Psoas muscle (tissue), 8 donors: Measurements from ENCODE around the gene KIF16B. TPM values are rescaled to one million over a fixed set of nuclear protein-coding genes. Genes with fewer than 3 reads are reported as not detected.

Source experiments
- ATAC-seq, 4 donors: fragments of 200-7000 bp; cut with Tn5 transposase; one replicate each; pipeline ENCODE4 v1.9.1; 2020; ENCODE audit warnings: moderate library complexity in 3 of 4, mild to moderate bottlenecking in 2 of 4
- DNase-seq, 2 donors: peaks; one replicate each; pipeline ENCODE4 v3.0.0-alpha.2; 2020
- H3K27ac ChIP-seq: fragments of 200-600 bp; one replicate; pipeline ENCODE4 v1.8.0; 2022
- H3K27me3 ChIP-seq, 3 donors: fragments of 200-600 bp in 1 of 3; one replicate each; pipeline versions ENCODE4 v1.6.1 to v1.8.0; 2013 to 2022; ENCODE audit warnings: low read length in 2 of 3, mild to moderate bottlenecking in 2 of 3, moderate library complexity in 1 of 3; ENCODE audit not compliant: insufficient read depth in 3 of 3
- H3K36me3 ChIP-seq, 2 donors: fragments of 200-600 bp in 1 of 2; one replicate each; pipeline versions ENCODE4 v1.6.1 to v1.8.0; 2013 to 2022; ENCODE audit warnings: low read depth in 1 of 2, mild to moderate bottlenecking in 1 of 2, moderate library complexity in 1 of 2; ENCODE audit not compliant: insufficient read depth in 1 of 2
- H3K4me1 ChIP-seq: fragments of 200-600 bp; one replicate; pipeline ENCODE4 v1.8.0; 2022
- H3K4me3 ChIP-seq: fragments of 200-600 bp; one replicate; pipeline ENCODE4 v1.8.0; 2022; ENCODE audit warnings: mild to moderate bottlenecking
- H3K9me3 ChIP-seq: fragments of 200-600 bp; one replicate; pipeline ENCODE4 v1.8.0; 2022
- WGBS, 3 donors: extraction: QIAGEN DNeasy Blood & Tissue Kit; methylation state at CpG; one replicate each; pipeline versions ENCODE4 v1.1.6 to v1.1.7; 2013; 5-methylcytosine and 5-hydroxymethylcytosine counted together
- intact Hi-C, 2 donors: fragments of 100-400 bp; cut with DNase I; formaldehyde crosslinking; loops; one replicate each; pipeline versions ENCODE4 v1.11.0 to v1.14.2; 2022
- polyA plus RNA-seq, 3 donors: library from polyadenylated mRNA; stranded (reverse); fragments of 200-250 nt; gene quantifications; one replicate each; pipeline ENCODE4 v1.2.3, GENCODE V29; 2013
- total RNA-seq, 4 donors: library from RNA; stranded (reverse); fragmentation: NEBNext Ultra II Directional in 2 of 4; extraction: Animal tissue kit (Norgen Biotek cat#: 25700) in 2 of 4; gene quantifications; one replicate each; pipeline versions ENCODE4 v1.2.1 to v1.2.4, GENCODE V29; 2021 to 2023
- TF ChIP-seq, protein P1 (sequence below): fragments of 200-600 bp; IDR thresholded peaks from one replicate; pipeline ENCODE4 v1.8.0; 2022; ENCODE audit warnings: antibody characterized with exemption
- donor health status: healthy with polysubstance abuse.
- donor health status: DM: no; HTN: no; CAD: no; lungs with moderate emphysema.
- donor health status: Bipolar disorder and iron deficiency.
- donor health status: healthy.
- donor health status: DM: yes; HTN: yes; CAD: no.
- donor health status: DM: no; HTN: no; CAD: no.
- donor health status: DM: no; HTN: no; CAD: no.
- donor health status: DM: yes; HTN: yes; CAD: no.

Gene KIF16B
- total and polyA plus RNA-seq, 7 donors, result 18.1 to 30.6 (median 24.1) TPM

DNA sequence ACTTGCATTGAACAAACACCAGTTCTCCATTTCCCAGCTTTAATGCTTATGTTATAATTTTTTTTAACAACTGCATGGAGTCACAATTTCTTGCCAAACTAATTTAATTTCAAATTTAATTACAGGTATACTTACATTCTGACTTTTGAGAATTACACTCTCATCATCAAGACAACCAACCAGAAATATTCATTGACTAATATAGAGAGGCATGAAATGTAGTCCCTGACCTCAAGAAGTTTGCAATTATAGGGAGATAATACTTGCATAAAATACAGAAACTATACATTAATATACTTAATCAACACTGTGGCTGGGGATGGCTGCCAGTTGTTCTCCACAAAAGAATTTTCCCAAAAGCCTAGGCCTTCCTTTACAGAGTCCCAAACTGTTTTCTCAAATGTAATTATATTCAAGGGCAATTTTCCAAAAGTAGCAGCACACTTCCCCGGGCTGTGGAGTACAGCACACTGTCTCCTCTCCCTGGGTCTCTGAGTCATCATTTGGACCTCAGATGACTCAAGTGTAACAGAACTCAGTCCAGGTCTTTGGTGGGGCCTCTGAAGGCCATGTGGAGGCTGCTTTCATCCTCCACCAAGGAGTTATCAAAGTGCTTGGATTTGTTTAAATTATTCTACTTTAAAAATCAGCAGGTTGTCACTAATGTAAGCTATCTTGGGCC lies 114.1 kb downstream of the KIF16B start:
- Histone ChIP-seq H3K36me3 (no peaks in the 10 kb centered on the region), H3K4me3 (no peak overlapping the region), H3K27ac (no peak overlapping the region), H3K4me1 (peaks cover 26% of the 10 kb centered on the region), H3K27me3 (no peaks in the 10 kb centered on the region), H3K9me3 (no peaks in the 10 kb centered on the region)
- ATAC-seq, result peak; percentile 95 to 100 (median 100)
- 0 to 4% (median 3%) methylated on average over 1 of the region's 1 CpG for WGBS, 3 donors
- TF ChIP-seq, protein P1, sequence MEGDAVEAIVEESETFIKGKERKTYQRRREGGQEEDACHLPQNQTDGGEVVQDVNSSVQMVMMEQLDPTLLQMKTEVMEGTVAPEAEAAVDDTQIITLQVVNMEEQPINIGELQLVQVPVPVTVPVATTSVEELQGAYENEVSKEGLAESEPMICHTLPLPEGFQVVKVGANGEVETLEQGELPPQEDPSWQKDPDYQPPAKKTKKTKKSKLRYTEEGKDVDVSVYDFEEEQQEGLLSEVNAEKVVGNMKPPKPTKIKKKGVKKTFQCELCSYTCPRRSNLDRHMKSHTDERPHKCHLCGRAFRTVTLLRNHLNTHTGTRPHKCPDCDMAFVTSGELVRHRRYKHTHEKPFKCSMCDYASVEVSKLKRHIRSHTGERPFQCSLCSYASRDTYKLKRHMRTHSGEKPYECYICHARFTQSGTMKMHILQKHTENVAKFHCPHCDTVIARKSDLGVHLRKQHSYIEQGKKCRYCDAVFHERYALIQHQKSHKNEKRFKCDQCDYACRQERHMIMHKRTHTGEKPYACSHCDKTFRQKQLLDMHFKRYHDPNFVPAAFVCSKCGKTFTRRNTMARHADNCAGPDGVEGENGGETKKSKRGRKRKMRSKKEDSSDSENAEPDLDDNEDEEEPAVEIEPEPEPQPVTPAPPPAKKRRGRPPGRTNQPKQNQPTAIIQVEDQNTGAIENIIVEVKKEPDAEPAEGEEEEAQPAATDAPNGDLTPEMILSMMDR, result no peak
- intact Hi-C loops, result no loop called here
- DNase-seq, result peak; percentile 22 to 56

- H3K27me3 ChIP-seq, result no peaks in the 10 kb centered on the region
- DNase-seq (no peak), ATAC-seq (no peak)
- no peak overlapping the region for H3K27ac ChIP-seq
- H3K4me1 ChIP-seq, result peaks cover 26% of the 10 kb centered on the region
- no peaks in the 10 kb centered on the region for H3K36me3 ChIP-seq
- intact Hi-C loops, result no loop called here
- H3K9me3 ChIP-seq, result no peaks in the 10 kb centered on the region
- TF ChIP-seq, protein P1, result no peak
- H3K4me3 ChIP-seq, result no peak overlapping the region
- 66 to 81% (median 68%) methylated on average over 5 of the region's 5 CpGs for WGBS, 3 donors
Measured at GRCh38 chr20:16457514-16457913, 115.7 kb downstream of the KIF16B start.

DNA sequence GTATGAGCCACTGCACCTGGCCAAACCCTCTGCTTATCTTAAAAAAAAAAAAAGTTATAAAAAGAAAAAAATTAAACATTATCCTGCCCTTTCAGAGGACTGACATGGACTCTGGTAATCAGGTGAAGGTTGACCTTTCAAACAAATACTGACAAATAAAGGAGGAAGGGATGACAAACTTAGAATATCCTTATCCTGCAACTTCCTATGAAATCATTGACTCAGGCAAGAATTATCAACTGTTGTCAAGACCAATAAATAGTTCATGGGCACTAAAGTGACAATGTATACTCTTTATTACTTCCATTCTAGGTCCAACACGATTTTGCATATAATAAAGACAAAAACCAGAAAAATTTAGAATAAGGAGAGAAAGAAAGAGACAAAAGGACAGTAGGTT lies 117.9 kb downstream of the KIF16B start:
- Histone ChIP-seq H3K4me3 (no peak overlapping the region), H3K27ac (no peak overlapping the region), H3K27me3 (no peaks in the 10 kb centered on the region), H3K9me3 (no peaks in the 10 kb centered on the region), H3K36me3 (no peaks in the 10 kb centered on the region), H3K4me1 (peaks cover 24% of the 10 kb centered on the region)
- TF ChIP-seq, protein P1, result no peak
- WGBS, 3 donors, result 93 to 96% (median 95%) methylated on average over 1 of the region's 1 CpG
- intact Hi-C loops, result no loop called here
- ATAC-seq, result no peak
- DNase-seq, result no peak

DNA sequence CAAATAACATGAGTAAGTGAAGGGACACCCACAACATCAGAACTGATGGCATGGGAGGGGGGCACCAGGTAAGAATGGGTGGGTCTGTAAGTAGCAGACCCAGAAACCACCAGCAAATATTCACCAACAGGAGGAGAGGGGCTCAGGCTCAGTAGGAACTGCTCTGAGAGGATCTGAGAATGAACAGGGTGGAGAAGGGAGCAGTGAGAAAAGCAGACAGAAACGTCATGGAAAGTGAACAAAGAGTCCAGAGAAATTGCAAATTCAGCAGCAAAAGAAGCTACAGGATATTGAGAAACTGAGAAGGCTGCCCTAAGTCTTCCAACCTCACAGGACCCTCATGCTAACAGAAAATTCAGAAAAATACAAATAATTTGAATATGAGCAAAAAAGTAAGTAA lies 121.3 kb downstream of the KIF16B start:
- H3K27me3 ChIP-seq, result no peaks in the 10 kb centered on the region
- H3K4me3 ChIP-seq, result no peak overlapping the region
- 62 to 80% (median 70%) methylated on average over 1 of the region's 1 CpG for WGBS, 3 donors
- no peak for DNase-seq
- no peaks in the 10 kb centered on the region for H3K4me1 ChIP-seq
- no peak overlapping the region for H3K27ac ChIP-seq
- TF ChIP-seq, protein P1, result no peak
- no peaks in the 10 kb centered on the region for H3K9me3 ChIP-seq
- intact Hi-C loops, result no loop called here
- H3K36me3 ChIP-seq, result no peaks in the 10 kb centered on the region
- no peak for ATAC-seq

- TF ChIP-seq, protein P1, result no peak
- H3K9me3 ChIP-seq, result no peaks in the 10 kb centered on the region
- intact Hi-C loops, result no loop called here
- ATAC-seq (no peak), DNase-seq (no peak)
- peaks cover 3% of the 10 kb centered on the region for H3K4me1 ChIP-seq
- no peak overlapping the region for H3K27ac ChIP-seq
- WGBS, 3 donors, result 58 to 77% (median 76%) methylated on average over 8 of the region's 8 CpGs
- H3K4me3 ChIP-seq, result no peak overlapping the region
- no peaks in the 10 kb centered on the region for H3K36me3 ChIP-seq
- no peaks in the 10 kb centered on the region for H3K27me3 ChIP-seq
Measured at GRCh38 chr20:16451001-16451400, 122.2 kb downstream of the KIF16B start.
